CD14-positive monocyte (primary cell): Measurements from ENCODE around the gene GIPC3. TPM values are rescaled to one million over a fixed set of nuclear protein-coding genes. Genes with fewer than 3 reads are reported as not detected.

Source experiments
- DNase-seq, 3 donors: peaks; one replicate each; pipeline ENCODE4 v3.0.0-alpha.2; 2011 to 2022
- H2AFZ ChIP-seq: 2 replicates; pipeline ENCODE4 v1.6.0; 2012; ENCODE audit warnings: mild to moderate bottlenecking, low read depth, low read length, inconsistent platforms; ENCODE audit not compliant: insufficient read depth, poor library complexity, severe bottlenecking
- H3K27ac ChIP-seq, 2 donors: 1 replicate in 1 of 2; 2 replicates in 1 of 2; pipeline ENCODE4 v1.5.1; 2012 to 2013; ENCODE audit warnings: low read length in 2 of 2, control low read depth in 1 of 2, inconsistent platforms in 1 of 2, low read depth in 1 of 2, mild to moderate bottlenecking in 1 of 2
- H3K27me3 ChIP-seq, 2 donors: one replicate each; pipeline versions ENCODE4 v1.6.0 to v1.6.1; 2011 to 2013; ENCODE audit warnings: low read length in 2 of 2; ENCODE audit not compliant: control insufficient read depth in 2 of 2, insufficient read depth in 2 of 2
- H3K36me3 ChIP-seq, 2 donors: replicated peaks in 1 of 2; 1 replicate in 1 of 2; 2 replicates in 1 of 2; pipeline versions ENCODE4 v1.5.1 to v1.6.1; 2012 to 2013; ENCODE audit warnings: low read length in 2 of 2, control low read depth in 1 of 2, inconsistent platforms in 1 of 2, mild to moderate bottlenecking in 1 of 2; ENCODE audit not compliant: insufficient read depth in 2 of 2, control insufficient read depth in 1 of 2
- H3K4me1 ChIP-seq, 2 donors: 1 replicate in 1 of 2; 2 replicates in 1 of 2; pipeline versions ENCODE4 v1.5.1 to v1.6.1; 2012 to 2013; ENCODE audit warnings: low read length in 2 of 2, control low read depth in 1 of 2, inconsistent platforms in 1 of 2, mild to moderate bottlenecking in 1 of 2, moderate library complexity in 1 of 2; ENCODE audit not compliant: insufficient read depth in 2 of 2, control insufficient read depth in 1 of 2
- H3K4me2 ChIP-seq: replicated peaks from 2 replicates; pipeline ENCODE3; 2012; ENCODE audit warnings: low read length, moderate library complexity, mild to moderate bottlenecking; ENCODE audit not compliant: poor library complexity, severe bottlenecking; ENCODE audit errors: extremely low read depth
- H3K4me3 ChIP-seq, 3 experiments: fragments of 200-600 bp in 1 of 3; sonication (generic) in 1 of 3; replicated peaks in 1 of 3; 1 replicate in 2 of 3; 2 replicates in 1 of 3; pipeline ENCODE4 v1.5.1; 2011 to 2013; ENCODE audit warnings: low read length in 3 of 3, mild to moderate bottlenecking in 3 of 3, control low read depth in 2 of 3, low read depth in 2 of 3, inconsistent platforms in 1 of 3, moderate library complexity in 1 of 3
- H3K79me2 ChIP-seq: 2 replicates; pipeline ENCODE4 v1.6.0; 2012; ENCODE audit warnings: mild to moderate bottlenecking, control low read depth, inconsistent platforms, low read length, moderate library complexity; ENCODE audit not compliant: insufficient read depth
- H3K9ac ChIP-seq: 2 replicates; pipeline ENCODE4 v1.6.0; 2017; ENCODE audit warnings: low read length, mild to moderate bottlenecking; ENCODE audit not compliant: insufficient read depth, poor library complexity, severe bottlenecking
- H3K9me3 ChIP-seq, 2 donors: replicated peaks in 1 of 2; 1 replicate in 1 of 2; 2 replicates in 1 of 2; pipeline versions ENCODE4 v1.5.1 to v1.6.1; 2012 to 2013; ENCODE audit warnings: low read length in 2 of 2, control low read depth in 1 of 2; ENCODE audit not compliant: control insufficient read depth in 1 of 2, insufficient read depth in 1 of 2
- H4K20me1 ChIP-seq: 2 replicates; pipeline ENCODE4 v1.6.0; 2012; ENCODE audit warnings: mild to moderate bottlenecking, low read length, control low read depth, moderate library complexity; ENCODE audit not compliant: insufficient read depth
- H3K27ac Mint-ChIP-seq, 7 donors: one replicate each; pipeline ENCODE4 v1.8.0; 2020; ENCODE audit warnings: mild to moderate bottlenecking in 7 of 7, mixed read lengths in 7 of 7, moderate library complexity in 6 of 7, inconsistent platforms in 2 of 7
- H3K27me3 Mint-ChIP-seq, 3 donors: one replicate each; pipeline ENCODE4 v1.8.0; 2021 to 2022; ENCODE audit warnings: low read depth in 3 of 3, mild to moderate bottlenecking in 3 of 3, mixed read lengths in 3 of 3, moderate library complexity in 3 of 3, inconsistent platforms in 1 of 3
- H3K36me3 Mint-ChIP-seq, 2 donors: one replicate each; pipeline ENCODE4 v1.8.0; 2020; ENCODE audit warnings: mixed read lengths in 2 of 2, inconsistent platforms in 1 of 2, mild to moderate bottlenecking in 1 of 2
- H3K4me1 Mint-ChIP-seq: one replicate; pipeline ENCODE4 v1.8.0; 2020; ENCODE audit warnings: mild to moderate bottlenecking, mixed read lengths
- H3K4me3 Mint-ChIP-seq, 2 donors: one replicate each; pipeline ENCODE4 v1.8.0; 2020; ENCODE audit warnings: mild to moderate bottlenecking in 2 of 2, mixed read lengths in 2 of 2, moderate library complexity in 1 of 2
- H3K9me3 Mint-ChIP-seq, 7 donors: one replicate each; pipeline ENCODE4 v1.8.0; 2020 to 2022; ENCODE audit warnings: mixed read lengths in 7 of 7, mild to moderate bottlenecking in 6 of 7, moderate library complexity in 6 of 7, inconsistent platforms in 2 of 7
- WGBS: methylation state at CpG from one replicate; pipeline ENCODE4 v1.1.5; 2013; ENCODE audit warnings: missing lambda C conversion rate; ENCODE audit not compliant: insufficient coverage; 5-methylcytosine and 5-hydroxymethylcytosine counted together
- intact Hi-C, 2 donors: fragments of 100-400 bp; cut with micrococcal nuclease; formaldehyde crosslinking; loops; one replicate each; pipeline versions ENCODE4 v1.15.0 to v1.15.1; 2023
- polyA plus RNA-seq, 3 donors: library from polyadenylated mRNA; depleted of rRNA in 1 of 3; unstranded in 2 of 3; stranded (reverse) in 1 of 3; fragments of 300-500 nt in 2 of 3; fragments of >200 nt in 1 of 3; fragmentation: Illumina TruSeq in 2 of 3; gene quantifications; 1 replicate in 2 of 3; 2 replicates in 1 of 3; pipeline ENCODE4 v1.2.3, GENCODE V29; 2012 to 2021
- TF ChIP-seq, protein P1 (sequence below): fragments of 200-600 bp; IDR thresholded peaks from one replicate; pipeline ENCODE4 v1.8.0; 2022; ENCODE audit warnings: antibody characterized with exemption, mild to moderate bottlenecking

Gene GIPC3
- polyA plus RNA-seq, 3 donors = 0.03 TPM; not detected in 2

DNA sequence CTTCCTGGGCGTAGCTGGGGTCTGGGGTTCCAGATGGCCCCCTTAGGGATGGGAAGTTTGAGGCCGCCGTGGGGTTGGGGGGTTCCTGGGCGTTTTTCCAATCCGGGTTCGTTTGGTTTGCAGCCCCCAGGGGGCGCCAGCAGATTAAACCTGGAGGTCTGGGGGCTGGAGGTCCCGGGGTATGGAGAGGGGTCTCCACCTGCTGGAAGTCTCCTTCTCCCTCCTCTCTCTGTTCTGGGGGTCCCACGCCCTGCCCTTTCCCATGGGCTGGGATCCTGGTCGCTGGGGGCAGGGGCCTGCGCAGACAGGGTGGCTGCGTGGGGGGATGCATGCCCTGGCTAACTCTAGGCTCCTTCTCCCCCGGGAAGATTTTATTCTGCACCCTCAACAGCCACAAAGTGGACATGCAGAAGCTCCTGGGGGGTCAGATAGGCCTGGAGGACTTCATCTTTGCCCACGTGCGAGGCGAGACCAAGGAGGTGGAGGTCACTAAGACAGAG lies 899 bp downstream of the GIPC3 start:
- TF ChIP-seq, protein P1, sequence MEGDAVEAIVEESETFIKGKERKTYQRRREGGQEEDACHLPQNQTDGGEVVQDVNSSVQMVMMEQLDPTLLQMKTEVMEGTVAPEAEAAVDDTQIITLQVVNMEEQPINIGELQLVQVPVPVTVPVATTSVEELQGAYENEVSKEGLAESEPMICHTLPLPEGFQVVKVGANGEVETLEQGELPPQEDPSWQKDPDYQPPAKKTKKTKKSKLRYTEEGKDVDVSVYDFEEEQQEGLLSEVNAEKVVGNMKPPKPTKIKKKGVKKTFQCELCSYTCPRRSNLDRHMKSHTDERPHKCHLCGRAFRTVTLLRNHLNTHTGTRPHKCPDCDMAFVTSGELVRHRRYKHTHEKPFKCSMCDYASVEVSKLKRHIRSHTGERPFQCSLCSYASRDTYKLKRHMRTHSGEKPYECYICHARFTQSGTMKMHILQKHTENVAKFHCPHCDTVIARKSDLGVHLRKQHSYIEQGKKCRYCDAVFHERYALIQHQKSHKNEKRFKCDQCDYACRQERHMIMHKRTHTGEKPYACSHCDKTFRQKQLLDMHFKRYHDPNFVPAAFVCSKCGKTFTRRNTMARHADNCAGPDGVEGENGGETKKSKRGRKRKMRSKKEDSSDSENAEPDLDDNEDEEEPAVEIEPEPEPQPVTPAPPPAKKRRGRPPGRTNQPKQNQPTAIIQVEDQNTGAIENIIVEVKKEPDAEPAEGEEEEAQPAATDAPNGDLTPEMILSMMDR = peak; percentile 72
- Histone ChIP-seq H3K4me2 (peak overlapping the region; percentile 26), H3K79me2 (no peaks in the 10 kb centered on the region), H2AFZ (no peak overlapping the region), H4K20me1 (no peaks in the 10 kb centered on the region), H3K9me3 (peaks cover 5 to 12% of the 10 kb centered on the region in 2 donors), H3K36me3 (no peaks in the 10 kb centered on the region), H3K9ac (no peak overlapping the region), H3K4me3 (no peak overlapping the region), H3K4me1 (peaks cover 5 to 11% of the 10 kb centered on the region in 2 donors), H3K27ac (no peak overlapping the region), H3K27me3 (peaks cover 5 to 20% of the 10 kb centered on the region in 2 donors)
- no peaks in the 10 kb centered on the region for H3K4me1 Mint-ChIP-seq
- peaks cover 5 to 13% (median 6%) of the 10 kb centered on the region in 7 donors for H3K9me3 Mint-ChIP-seq
- peak overlapping the region in 1 of 2 donors; percentile 42 for H3K4me3 Mint-ChIP-seq
- intact Hi-C loops = no loop called here
- 64% methylated on average over 4 of the region's 16 CpGs for WGBS
- peaks cover 22 to 34% (median 28%) of the 10 kb centered on the region in 3 donors for H3K27me3 Mint-ChIP-seq
- H3K27ac Mint-ChIP-seq = no peak overlapping the region
- no peak for DNase-seq
- no peaks in the 10 kb centered on the region for H3K36me3 Mint-ChIP-seq

DNA sequence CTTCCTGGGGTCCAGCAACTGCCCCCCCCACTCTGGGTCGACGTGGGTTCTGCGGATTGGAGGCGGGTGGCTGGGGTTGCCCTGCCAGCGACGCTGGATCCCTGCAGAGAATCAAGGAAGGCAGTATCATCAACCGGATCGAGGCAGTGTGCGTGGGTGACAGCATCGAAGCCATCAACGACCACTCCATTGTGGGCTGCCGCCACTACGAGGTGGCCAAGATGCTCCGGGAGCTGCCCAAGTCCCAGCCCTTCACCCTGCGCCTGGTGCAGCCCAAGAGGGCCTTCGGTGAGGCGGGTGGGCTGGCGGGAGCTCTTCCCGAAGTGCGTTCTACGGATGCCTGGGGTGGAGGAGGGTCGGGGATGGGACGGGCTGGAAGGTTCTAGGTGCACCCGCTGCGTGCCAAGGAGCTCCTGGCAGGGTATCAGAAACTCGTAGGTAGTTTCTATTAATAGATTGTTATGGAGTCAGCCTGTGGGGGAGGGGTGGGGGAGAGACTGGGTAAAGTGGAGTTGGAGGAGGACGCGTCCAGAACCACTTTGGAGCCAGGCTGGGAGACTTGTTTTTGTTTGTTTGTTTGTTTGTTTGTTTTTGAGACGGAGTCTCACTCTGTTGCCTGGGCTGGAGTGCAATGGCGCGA lies 1.5 kb downstream of the GIPC3 start:
- Histone ChIP-seq H3K4me1 (peaks cover 5 to 11% of the 10 kb centered on the region in 2 donors), H3K4me2 (no peak overlapping the region), H3K79me2 (no peaks in the 10 kb centered on the region), H3K4me3 (no peak overlapping the region), H3K9me3 (peaks cover 5 to 12% of the 10 kb centered on the region in 2 donors), H3K9ac (no peak overlapping the region), H4K20me1 (no peaks in the 10 kb centered on the region), H3K27me3 (peaks cover 5 to 20% of the 10 kb centered on the region in 2 donors), H3K27ac (no peak overlapping the region), H3K36me3 (no peaks in the 10 kb centered on the region), H2AFZ (no peak overlapping the region)
- 92% methylated on average over 29 of the region's 31 CpGs for WGBS
- no peak for DNase-seq
- H3K4me1 Mint-ChIP-seq = no peaks in the 10 kb centered on the region
- peak overlapping the region in 1 of 2 donors; percentile 26 for H3K4me3 Mint-ChIP-seq
- no peaks in the 10 kb centered on the region for H3K36me3 Mint-ChIP-seq
- intact Hi-C loops = no loop called here
- TF ChIP-seq, protein P1 = no peak
- no peak overlapping the region for H3K27ac Mint-ChIP-seq
- H3K9me3 Mint-ChIP-seq = peaks cover 5 to 17% (median 9%) of the 10 kb centered on the region in 7 donors
- peaks cover 22 to 34% (median 28%) of the 10 kb centered on the region in 3 donors for H3K27me3 Mint-ChIP-seq
